ENCODE data around the gene CSNK1A1. TPM values are rescaled to one million over a fixed set of nuclear protein-coding genes. Genes with fewer than 3 reads are reported as not detected.

CSNK1A1 gene
- polyA plus RNA-seq, 1 of the 3 experiments (the other 2 are of a cell fraction), result 70.7 TPM

- H3K9me2 ChIP-seq, result no peaks in the 10 kb centered on the region
- H3K4me1 ChIP-seq (ENCODE audit: control insufficient read depth in 1 of 2, insufficient read depth in 2 of 2, low read depth in 1 of 2, low read length in 1 of 2), result peaks cover 0 to 28% of the 10 kb centered on the region in 2 experiments; a peak in 2 of 4 replicates
- no peaks in the 10 kb centered on the region for H3K9me3 ChIP-seq
- H4K20me1 ChIP-seq (ENCODE audit: insufficient read depth), result no peaks in the 10 kb centered on the region; the same call in 1 of the 2 replicates
- peaks cover 27% of the 10 kb centered on the region for H3K79me2 ChIP-seq (ENCODE audit: insufficient read depth)
- WGBS (ENCODE audit: low lambda C conversion rate), result 99% methylated on average over 2 of the region's 2 CpGs
- no peaks in the 10 kb centered on the region for H3K27me3 ChIP-seq (ENCODE audit: insufficient read depth)
- H3K4me3 ChIP-seq (ENCODE audit: low read depth in 2 of 2, low read length in 1 of 2), result no peak overlapping the region
- no peak overlapping the region for H3K4me2 ChIP-seq
- H3K36me3 ChIP-seq (replicated peaks in 1 of 2; ENCODE audit: control insufficient read depth in 1 of 2, insufficient read depth in 2 of 2, low read length in 1 of 2), result peaks cover 67 to 83% of the 10 kb centered on the region in 2 experiments
- H3K27ac ChIP-seq (ENCODE audit: low read depth in 2 of 2, low read length in 1 of 2), result peak overlapping the region in 1 of 2 experiments; percentile 66; a peak in 1 of 4 replicates
- no peak overlapping the region for H2AFZ ChIP-seq (ENCODE audit: low read depth)
- peaks cover 70% of the 10 kb centered on the region for H3F3A ChIP-seq (replicated peaks; ENCODE audit: insufficient read depth)
- H3K9ac ChIP-seq, result no peak overlapping the region
- POLR2A ChIA-PET, result no interaction called here
- CTCF ChIA-PET, result interaction anchor here (0.6 to 1.4 kb wide), 3 partner anchors 15 to 56 kb away, joined by 3 read pairs; partner anchors contain the start of gene CSNK1A1
- DNase-seq, result no peak
- TF ChIP-seq IRF3 (IDR thresholded peaks at IDR 0.05; ENCODE audit: low read depth, low read length) (no peak), USF1 (IDR thresholded peaks at IDR 0.05; ENCODE audit: borderline replicate concordance, low read depth) (no peak), POLR2AphosphoS5 (IDR thresholded peaks at IDR 0.05; ENCODE audit: low read depth, low read length) (no peak), JUND (IDR thresholded peaks at IDR 0.05) (no peak), CHD2 (IDR thresholded peaks at IDR 0.05; ENCODE audit: low read length, partially characterized antibody) (no peak), USF2 (IDR thresholded peaks at IDR 0.05; ENCODE audit: borderline replicate concordance, low read depth, low read length) (no peak), TEAD4 (IDR thresholded peaks at IDR 0.05; ENCODE audit: borderline replicate concordance, insufficient read depth) (no peak), RAD21 (IDR thresholded peaks at IDR 0.05; ENCODE audit: low read length) (no peak), MEF2A (IDR thresholded peaks at IDR 0.05; ENCODE audit: borderline replicate concordance, low read depth) (no peak), CTCF (IDR thresholded peaks at IDR 0.05) (no peak), RXRA (IDR thresholded peaks at IDR 0.05; ENCODE audit: borderline replicate concordance, low read depth) (no peak), TAF1 (IDR thresholded peaks at IDR 0.05; ENCODE audit: borderline replicate concordance, low read depth, low read length) (no peak), TCF12 (IDR thresholded peaks at IDR 0.05) (no peak)
Measured at GRCh38 chr5:149495673-149496072, 55.6 kb downstream of the CSNK1A1 start.

Data from SK-N-SH (cell line).